C1 segment of cervical spinal cord (tissue), 14 donors: Measurements from ENCODE around the gene DNAJC6.

Source experiments
- DNase-seq, 14 donors: peaks; one replicate each; lab custom pipeline; 2025; lab: John Stamatoyannopoulos, UW

DNAJC6 gene

GRCh38 chr1:65399003-65399402 is 89.7 kb downstream of the DNAJC6 start:
- no peak for DNase-seq

GRCh38 chr1:65401612-65402011 is 92.3 kb downstream of the DNAJC6 start:
- peak in 1 of 14 donors; percentile 10 for DNase-seq

- DNase-seq = no peak
These were observed 95.6 kb downstream of the DNAJC6 start for GRCh38 chr1:65404941-65405340.

- no peak for DNase-seq
These were observed 98.5 kb downstream of the DNAJC6 start for GRCh38 chr1:65407877-65408276.

GRCh38 chr1:65409314-65409713 is 100.0 kb downstream of the DNAJC6 start:
- DNase-seq = no peak

- DNase-seq = no peak
These were observed 100.5 kb downstream of the DNAJC6 start for GRCh38 chr1:65409816-65410326.

GRCh38 chr1:65412256-65412983 is 103.1 kb downstream of the DNAJC6 start:
- DNase-seq = no peak

GRCh38 chr1:65412984-65413375 is 103.6 kb downstream of the DNAJC6 start:
- no peak for DNase-seq

- DNase-seq = no peak
These were observed 105.2 kb downstream of the DNAJC6 start for GRCh38 chr1:65414538-65414937.

GRCh38 chr1:65416767-65417166 is 107.4 kb downstream of the DNAJC6 start:
- no peak for DNase-seq

GRCh38 chr1:65417729-65418128 is 108.4 kb downstream of the DNAJC6 start:
- DNase-seq = no peak

GRCh38 chr1:65418522-65419185 is 109.3 kb downstream of the DNAJC6 start:
- DNase-seq = no peak

- peak; percentile 79 to 100 (median 95) for DNase-seq
These were observed 110.6 kb downstream of the DNAJC6 start for GRCh38 chr1:65419681-65420589.

- peak in 4 of 14 donors; percentile 58 to 92 (median 66) for DNase-seq
These were observed 111.4 kb downstream of the DNAJC6 start, which contains the start of the genes LEPR and LEPROT for GRCh38 chr1:65420590-65421350. Gene LEPR (plus strand): TSS chr1:65420668. CDS start chr1:65565566, 144,898 bp downstream. Gene LEPROT (plus strand): TSS chr1:65420668. CDS start chr1:65420725, 57 bp downstream.

- DNase-seq = peak in 1 of 14 donors; percentile 48
These were observed 112.1 kb downstream of the DNAJC6 start for GRCh38 chr1:65421351-65422025.

GRCh38 chr1:65422241-65423203 is 113.2 kb downstream of the DNAJC6 start:
- DNase-seq = peak in 1 of 14 donors; percentile 25

GRCh38 chr1:65423884-65424572 is 114.7 kb downstream of the DNAJC6 start:
- DNase-seq = no peak

- DNase-seq = no peak
These were observed 115.2 kb downstream of the DNAJC6 start for GRCh38 chr1:65424573-65424889.

- DNase-seq = no peak
These were observed 115.7 kb downstream of the DNAJC6 start for GRCh38 chr1:65425006-65425405.
